Thyroid gland (tissue), 4 donors: ENCODE data around the gene FOXP1.

Experiments used
- CTCF ChIP-seq, 6 experiments: fragments of 200-600 bp in 3 of 6; fragments of 450-650 bp in 3 of 6; sonication (generic) in 3 of 6; IDR thresholded peaks; one replicate each; pipeline ENCODE4 v1.5.1; 2016 to 2019; ENCODE audit warnings: antibody characterized with exemption in 6 of 6, mild to moderate bottlenecking in 2 of 6, inconsistent platforms in 1 of 6, moderate library complexity in 1 of 6
- POLR2A ChIP-seq, 2 donors: fragments of 450-650 bp; IDR thresholded peaks; one replicate each; pipeline ENCODE4 v1.6.1; 2017; ENCODE audit warnings: antibody characterized with exemption in 2 of 2, mild to moderate bottlenecking in 2 of 2, moderate library complexity in 1 of 2

GRCh38 chr3:70930066-70930465 lies 653.5 kb downstream of the FOXP1 start:
- TF ChIP-seq CTCF (IDR thresholded peaks at IDR 0.05) (no peak), POLR2A (IDR thresholded peaks at IDR 0.05) (no peak)
